Body of pancreas (tissue), 4 donors: Measurements from ENCODE around the gene GPR107.

Experiments used
- CTCF ChIP-seq, 7 experiments: fragments of 450-650 bp in 4 of 7; fragments of 200-600 bp in 3 of 7; sonication (generic) in 3 of 7; IDR thresholded peaks; one replicate each; pipeline ENCODE4 v1.5.1; 2016 to 2019; ENCODE audit warnings: antibody characterized with exemption in 7 of 7
- POLR2A ChIP-seq, 3 donors: fragments of 450-650 bp; IDR thresholded peaks; one replicate each; pipeline ENCODE4 v1.6.1; 2016; ENCODE audit warnings: antibody characterized with exemption in 3 of 3, mild to moderate bottlenecking in 2 of 3

DNA sequence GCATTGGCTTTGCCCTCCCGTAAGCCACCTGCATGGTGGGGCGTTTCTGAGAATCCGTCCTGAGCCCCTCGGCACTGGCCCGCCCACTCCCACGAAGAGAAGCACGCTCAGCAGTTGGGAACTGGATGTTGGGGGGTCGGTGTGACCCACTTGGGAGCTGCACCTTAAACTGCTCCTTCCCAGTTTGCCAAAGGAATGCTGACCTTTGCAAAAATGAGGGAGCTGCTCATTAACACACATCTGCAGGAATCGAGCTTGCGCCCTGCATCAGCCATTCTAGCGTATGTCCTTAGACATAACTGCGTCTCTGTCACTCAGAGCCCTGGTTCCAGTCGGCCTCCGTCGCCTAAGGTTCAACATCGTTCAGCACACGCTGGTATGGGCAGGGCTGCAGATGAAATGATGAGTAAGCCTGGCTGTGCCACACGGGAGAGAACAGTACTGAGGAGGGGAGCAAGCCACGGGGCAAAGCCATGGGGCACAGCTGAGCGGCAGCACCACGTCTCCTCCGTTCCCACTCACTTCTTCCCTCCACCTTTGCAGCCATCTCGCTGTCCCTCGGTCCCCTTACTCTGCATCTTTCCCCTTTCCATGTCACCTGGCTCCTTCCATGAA, 89.7 kb downstream of the GPR107 start:
- no peak for TF ChIP-seq CTCF (IDR thresholded peaks at IDR 0.05)
- TF ChIP-seq POLR2A (IDR thresholded peaks at IDR 0.05) = no peak
